A673 (cell line): Measurements from ENCODE around the gene TEX2.

Experiments
- EZH2 ChIP-seq: fragments of 200-600 bp; sonication (generic); IDR thresholded peaks from 2 replicates; pipeline ENCODE4 v1.6.1; 2017; ENCODE audit warnings: borderline replicate concordance, low read depth, mild to moderate bottlenecking, mixed read lengths, antibody characterized with exemption, low read length; ENCODE audit not compliant: poor library complexity, severe bottlenecking
- TF ChIP-seq, protein P1 (sequence below): fragments of 300-800, 200-600 bp; sonication (generic); conservative IDR thresholded peaks from 2 replicates; pipeline ENCODE4 v1.5.1; 2017; ENCODE audit warnings: low read depth, mild to moderate bottlenecking, antibody characterized with exemption, low read length, moderate library complexity, mixed read lengths

DNA sequence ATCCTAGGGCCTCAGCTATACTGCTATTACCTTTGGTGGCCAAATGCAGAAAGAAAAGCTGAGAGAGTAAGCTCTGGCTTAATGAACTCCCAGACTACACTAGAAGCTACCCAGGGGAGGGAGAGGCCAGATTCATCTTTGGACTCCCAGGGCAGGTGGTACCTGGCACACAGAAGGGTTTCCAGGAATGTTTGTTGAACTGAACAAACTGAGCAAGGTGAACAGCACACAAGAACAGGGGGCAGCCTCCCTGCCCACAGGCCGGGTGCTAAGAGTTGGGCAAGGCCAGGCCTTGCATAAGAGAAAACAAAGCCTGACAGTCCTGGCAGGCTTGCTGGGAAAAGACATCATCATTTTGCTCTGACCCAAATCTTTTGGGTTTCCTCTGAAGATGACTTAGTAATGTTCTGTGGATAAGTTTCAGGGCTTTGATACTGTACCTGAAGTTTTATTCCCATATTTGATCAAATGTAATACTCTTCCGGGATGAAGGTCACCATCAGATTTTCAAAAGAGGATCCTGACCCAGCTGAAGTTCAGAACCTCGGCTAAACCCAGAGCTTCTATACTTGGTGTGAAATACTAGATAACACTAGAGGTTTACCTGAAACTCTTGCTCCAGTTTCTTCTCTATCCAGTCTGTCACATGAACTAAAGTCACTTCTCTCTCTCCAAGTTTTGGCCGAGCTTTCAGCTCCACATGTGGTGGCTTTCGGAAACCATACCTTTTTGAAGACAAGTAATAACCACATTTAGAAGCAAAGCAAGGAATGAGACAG is 112.6 kb downstream of the TEX2 start:
- TF ChIP-seq, protein P1, sequence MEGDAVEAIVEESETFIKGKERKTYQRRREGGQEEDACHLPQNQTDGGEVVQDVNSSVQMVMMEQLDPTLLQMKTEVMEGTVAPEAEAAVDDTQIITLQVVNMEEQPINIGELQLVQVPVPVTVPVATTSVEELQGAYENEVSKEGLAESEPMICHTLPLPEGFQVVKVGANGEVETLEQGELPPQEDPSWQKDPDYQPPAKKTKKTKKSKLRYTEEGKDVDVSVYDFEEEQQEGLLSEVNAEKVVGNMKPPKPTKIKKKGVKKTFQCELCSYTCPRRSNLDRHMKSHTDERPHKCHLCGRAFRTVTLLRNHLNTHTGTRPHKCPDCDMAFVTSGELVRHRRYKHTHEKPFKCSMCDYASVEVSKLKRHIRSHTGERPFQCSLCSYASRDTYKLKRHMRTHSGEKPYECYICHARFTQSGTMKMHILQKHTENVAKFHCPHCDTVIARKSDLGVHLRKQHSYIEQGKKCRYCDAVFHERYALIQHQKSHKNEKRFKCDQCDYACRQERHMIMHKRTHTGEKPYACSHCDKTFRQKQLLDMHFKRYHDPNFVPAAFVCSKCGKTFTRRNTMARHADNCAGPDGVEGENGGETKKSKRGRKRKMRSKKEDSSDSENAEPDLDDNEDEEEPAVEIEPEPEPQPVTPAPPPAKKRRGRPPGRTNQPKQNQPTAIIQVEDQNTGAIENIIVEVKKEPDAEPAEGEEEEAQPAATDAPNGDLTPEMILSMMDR = no peak
- no peak for TF ChIP-seq EZH2
